ENCODE measurements around the gene AKNAD1.

GRCh38 chr1:108831225-108831624, 25.7 kb downstream of the AKNAD1 start:
- TF ChIP-seq CTCF (IDR thresholded peaks at IDR 0.05) (no peak), EZH2 (IDR thresholded peaks at IDR 0.05; ENCODE audit: borderline replicate concordance, insufficient read depth, low read depth, low read length, poor library complexity, severe bottlenecking) (no peak)
